NCI-H82 treated with DMSO at 0.1 percent for 48 hours (cell line): ENCODE data around the gene GPAT3.

Experiments used
- DNase-seq: peaks from one replicate; lab custom pipeline; 2025; ENCODE audit not compliant: unreplicated experiment; lab: John Stamatoyannopoulos, UW

GPAT3 gene

GRCh38 chr4:83639849-83640493 lies 104.1 kb downstream of the GPAT3 start:
- DNase-seq, result no peak

GRCh38 chr4:83643036-83643435 lies 107.1 kb downstream of the GPAT3 start:
- DNase-seq, result no peak

DNA sequence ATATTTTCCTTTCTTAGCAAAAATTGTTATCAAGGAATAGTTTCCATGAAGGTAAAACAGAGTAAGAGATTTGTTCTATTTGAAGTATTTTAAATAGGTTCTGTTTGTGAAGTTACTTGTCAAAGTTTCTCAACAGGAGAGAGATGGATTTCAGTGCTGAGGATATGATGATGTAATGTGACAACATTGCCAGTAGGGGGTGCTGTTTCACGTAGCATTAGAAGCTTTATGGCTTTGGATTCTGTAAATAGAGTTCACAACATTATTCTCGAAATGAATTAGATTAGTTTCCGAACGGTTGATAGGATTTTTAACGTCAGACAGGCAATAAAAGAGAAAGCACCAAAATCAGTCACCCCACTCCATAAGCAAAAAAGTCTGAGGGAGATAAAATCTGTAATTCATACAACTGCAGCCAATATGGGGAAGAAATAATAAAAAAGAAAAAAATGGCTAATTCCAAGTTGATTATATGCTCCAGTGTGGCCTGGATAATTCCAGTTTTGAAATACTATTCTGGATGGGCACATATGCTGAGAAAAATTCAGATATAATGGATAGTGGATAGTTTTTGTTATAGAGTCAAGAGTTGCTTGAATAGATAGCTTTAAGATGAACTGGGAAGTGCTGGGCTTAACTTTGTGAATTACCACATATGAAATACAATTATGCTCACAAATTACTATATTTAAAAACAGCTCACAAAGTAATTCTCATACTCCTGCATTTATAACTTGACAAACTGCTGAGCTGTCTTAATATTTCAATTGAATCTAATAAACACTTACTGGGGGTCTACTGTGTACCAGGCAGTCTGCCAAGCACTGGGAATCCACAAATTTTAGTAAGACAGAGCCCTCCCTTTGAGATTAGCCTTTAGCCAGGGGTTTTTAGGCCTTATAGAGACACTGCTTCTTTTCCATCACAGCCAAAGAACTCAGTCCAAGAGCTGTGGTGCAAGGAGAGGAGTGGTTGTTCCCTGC lies 109.1 kb downstream of the GPAT3 start:
- peak; percentile 16 for DNase-seq

DNA sequence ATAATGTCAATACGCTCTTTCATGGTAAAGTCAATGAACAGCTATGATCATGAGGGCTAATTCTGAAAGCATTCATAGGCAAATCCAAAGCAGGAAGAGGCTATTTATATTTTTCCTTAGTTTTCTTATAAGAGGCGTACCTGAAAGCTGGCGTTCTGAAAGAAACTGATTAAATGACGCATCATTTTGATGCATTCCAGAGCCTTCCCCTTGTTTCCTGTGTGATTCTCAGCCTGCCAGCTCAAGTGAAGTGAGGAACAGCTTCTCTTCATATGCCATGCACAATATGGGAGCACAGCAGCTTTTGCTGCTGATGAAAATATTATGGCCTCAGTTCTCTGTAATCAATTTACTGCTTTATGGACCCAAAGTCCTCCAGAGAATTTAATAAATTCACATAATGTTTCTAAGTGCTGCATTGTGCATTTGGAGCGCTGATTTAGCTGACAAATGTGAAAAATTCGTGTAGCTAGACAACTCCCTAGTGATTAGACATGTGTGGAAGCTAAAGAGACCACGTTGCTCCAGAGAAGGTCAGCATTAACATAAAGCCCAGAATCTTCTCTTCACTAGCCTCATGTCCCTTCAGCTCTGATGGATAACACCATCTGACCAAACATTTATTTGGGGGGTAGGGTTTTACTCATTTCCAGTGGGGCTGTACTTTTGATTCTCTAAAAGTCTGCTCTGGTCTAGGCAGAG lies 110.8 kb downstream of the GPAT3 start:
- DNase-seq, result no peak

- no peak for DNase-seq
Measured at GRCh38 chr4:83651846-83652245, 115.9 kb downstream of the GPAT3 start.
